Breast epithelium (tissue), 4 donors: Measurements from ENCODE around the gene PRDM10. TPM values are rescaled to one million over a fixed set of nuclear protein-coding genes. Genes with fewer than 3 reads are reported as not detected.
"Not testable (repeated sequence)": the region's sequence is repeated elsewhere in the genome, so short reads cannot be mapped to it uniquely, and the experiment has no call there.

Experiments
- DNase-seq, 2 donors: peaks; one replicate each; pipeline ENCODE4 v3.0.0-alpha.2; 2019; ENCODE audit warnings: low spot score in 2 of 2
- H3K27ac ChIP-seq, 2 donors: fragments of 200-600 bp; sonication (generic) in 1 of 2; one replicate each; pipeline ENCODE4 v1.5.1; 2016 to 2019; ENCODE audit warnings: mild to moderate bottlenecking in 1 of 2
- H3K27me3 ChIP-seq, 2 donors: fragments of 200-600 bp; sonication (generic) in 1 of 2; one replicate each; pipeline versions ENCODE4 v1.5.1 to v1.6.0; 2017 to 2019; ENCODE audit warnings: control low read depth in 1 of 2, mild to moderate bottlenecking in 1 of 2
- H3K36me3 ChIP-seq: fragments of 200-600 bp; one replicate; pipeline ENCODE4 v1.5.1; 2019
- H3K4me1 ChIP-seq, 2 donors: fragments of 200-600 bp; sonication (generic); one replicate each; pipeline ENCODE4 v1.5.1; 2016 to 2019; ENCODE audit warnings: control low read depth in 1 of 2
- H3K4me3 ChIP-seq, 3 donors: fragments of 200-600 bp; sonication (generic); 1 replicate in 2 of 3; 2 replicates in 1 of 3; pipeline ENCODE4 v1.5.1; 2016 to 2019; ENCODE audit warnings: mild to moderate bottlenecking in 3 of 3, moderate library complexity in 2 of 3
- H3K9me3 ChIP-seq, 2 donors: fragments of 200-600 bp; sonication (generic) in 1 of 2; one replicate each; pipeline ENCODE4 v1.5.1; 2016 to 2019; ENCODE audit warnings: control low read depth in 1 of 2
- POLR2A ChIP-seq: fragments of 450-650 bp; IDR thresholded peaks from one replicate; pipeline ENCODE4 v1.6.1; 2016; ENCODE audit warnings: antibody characterized with exemption, mild to moderate bottlenecking, moderate library complexity
- POLR2AphosphoS5 ChIP-seq, 3 donors: sonication (generic); formaldehyde crosslinking; IDR thresholded peaks; one replicate each; pipeline ENCODE4 v1.6.1; 2017; ENCODE audit warnings: antibody characterized with exemption in 3 of 3
- intact Hi-C: fragments of 100-400 bp; cut with DNase I; formaldehyde crosslinking; loops from one replicate; pipeline ENCODE4 v1.15.1; 2023; ENCODE audit warnings: low total_unique reads
- total RNA-seq, 3 donors: library from RNA; depleted of rRNA; stranded (reverse); fragments of >200 nt; gene quantifications; one replicate each; pipeline ENCODE4 v1.1.0, GENCODE V29; 2016
- TF ChIP-seq, protein P1 (sequence below), 3 donors: fragments of 450-650 bp; IDR thresholded peaks; one replicate each; pipeline ENCODE4 v1.5.1; 2016 to 2017; ENCODE audit warnings: antibody characterized with exemption in 3 of 3, mild to moderate bottlenecking in 3 of 3, moderate library complexity in 3 of 3

The PRDM10 gene
- total RNA-seq, 3 donors from 2014 or later = 4.5 to 15.2 (median 10.8) TPM

DNA sequence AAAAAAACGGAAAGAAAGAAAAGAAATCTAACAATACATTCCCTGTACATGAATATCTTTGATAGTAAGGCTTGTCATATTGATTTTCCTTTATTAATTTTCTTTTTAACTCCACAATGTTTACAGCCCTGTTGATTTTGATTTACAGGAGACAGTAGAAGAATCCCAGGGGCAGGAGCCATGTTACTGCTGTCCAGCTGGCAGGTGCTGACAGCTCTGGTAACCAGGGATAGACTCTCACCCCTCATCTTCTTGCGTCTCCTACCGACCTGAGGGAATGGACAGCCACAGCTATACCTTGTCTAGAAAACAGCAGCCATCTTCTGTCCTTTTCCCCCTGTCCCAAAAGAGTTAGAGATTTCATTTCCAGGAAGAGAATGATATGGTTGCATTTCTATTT is 37.4 kb downstream of the PRDM10 start:
- Histone ChIP-seq H3K4me3 (no peak overlapping the region), H3K4me1 (no peaks in the 10 kb centered on the region), H3K27ac (no peak overlapping the region), H3K36me3 (no peaks in the 10 kb centered on the region), H3K9me3 (no peaks in the 10 kb centered on the region), H3K27me3 (no peaks in the 10 kb centered on the region)
- TF ChIP-seq POLR2A = no peak
- TF ChIP-seq POLR2AphosphoS5 (IDR thresholded peaks at IDR 0.05) = no peak
- TF ChIP-seq, protein P1, sequence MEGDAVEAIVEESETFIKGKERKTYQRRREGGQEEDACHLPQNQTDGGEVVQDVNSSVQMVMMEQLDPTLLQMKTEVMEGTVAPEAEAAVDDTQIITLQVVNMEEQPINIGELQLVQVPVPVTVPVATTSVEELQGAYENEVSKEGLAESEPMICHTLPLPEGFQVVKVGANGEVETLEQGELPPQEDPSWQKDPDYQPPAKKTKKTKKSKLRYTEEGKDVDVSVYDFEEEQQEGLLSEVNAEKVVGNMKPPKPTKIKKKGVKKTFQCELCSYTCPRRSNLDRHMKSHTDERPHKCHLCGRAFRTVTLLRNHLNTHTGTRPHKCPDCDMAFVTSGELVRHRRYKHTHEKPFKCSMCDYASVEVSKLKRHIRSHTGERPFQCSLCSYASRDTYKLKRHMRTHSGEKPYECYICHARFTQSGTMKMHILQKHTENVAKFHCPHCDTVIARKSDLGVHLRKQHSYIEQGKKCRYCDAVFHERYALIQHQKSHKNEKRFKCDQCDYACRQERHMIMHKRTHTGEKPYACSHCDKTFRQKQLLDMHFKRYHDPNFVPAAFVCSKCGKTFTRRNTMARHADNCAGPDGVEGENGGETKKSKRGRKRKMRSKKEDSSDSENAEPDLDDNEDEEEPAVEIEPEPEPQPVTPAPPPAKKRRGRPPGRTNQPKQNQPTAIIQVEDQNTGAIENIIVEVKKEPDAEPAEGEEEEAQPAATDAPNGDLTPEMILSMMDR (IDR thresholded peaks at IDR 0.05) = no peak
- intact Hi-C loops = no loop called here
- DNase-seq = no peak

DNA sequence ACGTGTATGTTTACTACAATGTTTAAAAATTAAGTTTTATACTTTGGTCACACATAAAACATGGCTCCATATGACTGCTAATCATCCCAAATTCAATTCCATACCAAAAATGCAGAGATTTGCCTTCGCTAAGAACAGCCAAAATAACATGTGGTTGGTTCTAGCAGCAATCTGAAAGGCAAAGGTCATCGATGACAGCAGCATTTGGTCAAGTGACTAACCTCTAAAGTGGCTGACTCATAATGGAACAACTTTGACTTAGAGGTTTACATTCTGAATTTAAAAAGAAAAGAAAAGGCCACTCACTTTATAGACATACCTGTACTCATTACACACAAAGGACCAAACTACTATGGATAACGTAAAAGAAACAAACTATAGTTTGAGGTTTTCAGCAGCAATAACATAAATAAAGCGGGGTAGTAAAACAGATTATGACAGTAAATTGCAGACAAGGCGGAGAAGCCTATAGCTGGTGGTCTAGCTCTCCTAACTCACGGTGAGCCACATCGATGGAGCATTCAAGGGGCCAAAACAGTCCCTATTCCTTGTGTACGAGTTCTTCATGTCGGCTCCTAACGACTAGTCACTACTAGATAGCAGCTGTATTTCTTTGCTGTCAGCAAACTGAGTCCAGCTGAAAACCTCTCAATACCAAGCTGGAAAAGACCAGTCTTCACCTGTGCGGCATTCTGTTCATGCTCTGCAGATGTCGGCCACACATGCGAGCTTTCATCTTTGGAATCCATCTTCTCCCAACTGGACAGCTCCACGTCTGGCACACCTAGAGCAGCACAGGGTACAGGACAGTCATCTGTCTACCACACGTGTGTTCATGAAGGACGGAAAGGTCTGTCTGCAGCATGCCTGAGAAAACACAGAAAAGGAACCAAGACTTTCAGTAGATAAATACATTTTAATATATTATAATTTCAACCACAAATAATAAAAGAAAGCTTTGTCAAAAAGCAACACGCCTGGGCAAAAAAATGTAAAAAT is 42.1 kb downstream of the PRDM10 start:
- H3K4me1 ChIP-seq = no peaks in the 10 kb centered on the region

DNA sequence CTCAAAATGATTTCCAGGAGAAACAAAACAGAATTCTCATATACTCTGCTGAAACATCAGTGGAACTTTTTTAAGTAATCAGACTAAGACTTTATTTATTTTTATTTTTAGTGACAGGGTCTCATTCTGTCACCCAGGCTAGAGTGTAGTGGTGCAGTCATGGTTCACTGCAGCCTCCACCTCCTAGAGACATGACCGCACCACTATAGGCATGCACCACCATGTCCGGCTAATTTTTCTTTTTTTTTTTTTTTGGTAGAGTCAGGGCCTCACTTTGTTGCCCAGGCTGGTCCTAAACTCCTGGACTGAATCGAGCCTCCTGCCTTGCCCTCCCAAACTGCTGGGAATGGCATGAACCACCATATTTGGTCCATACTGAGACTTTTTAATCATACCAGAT is 42.9 kb downstream of the PRDM10 start:
- intact Hi-C loops = no loop called here
- Histone ChIP-seq H3K36me3 (no peaks in the 10 kb centered on the region), H3K27ac (no peak overlapping the region), H3K4me3 (no peak overlapping the region), H3K4me1 (no peaks in the 10 kb centered on the region), H3K9me3 (no peaks in the 10 kb centered on the region), H3K27me3 (no peaks in the 10 kb centered on the region)
- TF ChIP-seq POLR2AphosphoS5 (IDR thresholded peaks at IDR 0.05) (no peak), POLR2A (no peak)
- TF ChIP-seq, protein P1 (IDR thresholded peaks at IDR 0.05) = no peak
- no peak for DNase-seq

More for the DNA sequence above, 42.1 kb downstream of the PRDM10 start:
- intact Hi-C loops = no loop called here
- Histone ChIP-seq H3K9me3 (no peaks in the 10 kb centered on the region), H3K4me3 (no peak overlapping the region), H3K27ac (no peak overlapping the region), H3K27me3 (no peaks in the 10 kb centered on the region), H3K36me3 (no peaks in the 10 kb centered on the region)
- no peak for DNase-seq
- TF ChIP-seq POLR2AphosphoS5 (IDR thresholded peaks at IDR 0.05) (no peak), POLR2A (no peak)
- TF ChIP-seq, protein P1 (IDR thresholded peaks at IDR 0.05) = no peak

DNA sequence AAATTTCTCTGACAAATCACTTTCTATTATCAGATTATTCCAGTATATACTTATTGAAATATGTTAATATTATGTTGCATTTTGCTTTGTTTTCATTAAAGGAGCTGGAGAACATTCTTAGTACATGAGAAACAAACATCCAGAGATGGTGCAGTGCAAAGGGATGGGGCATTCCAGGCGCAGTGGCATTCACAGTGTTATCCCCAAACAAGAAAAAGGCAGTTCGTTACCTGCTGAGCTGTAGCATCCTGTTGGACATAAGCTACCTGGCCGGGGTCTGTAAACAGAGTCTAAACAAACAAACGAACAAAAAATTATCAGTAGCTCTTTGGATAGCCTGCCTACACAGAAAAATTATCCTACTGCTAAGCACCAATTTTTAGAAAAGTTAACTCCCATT is 47.4 kb downstream of the PRDM10 start:
- no peak overlapping the region for H3K27ac ChIP-seq
- no peak for DNase-seq
- H3K36me3 ChIP-seq = no peaks in the 10 kb centered on the region
- H3K9me3 ChIP-seq = no peaks in the 10 kb centered on the region
- no peaks in the 10 kb centered on the region for H3K27me3 ChIP-seq
- no peak overlapping the region for H3K4me3 ChIP-seq
- no peaks in the 10 kb centered on the region for H3K4me1 ChIP-seq
- intact Hi-C loops = no loop called here
- TF ChIP-seq, protein P1 (IDR thresholded peaks at IDR 0.05) = no peak
- TF ChIP-seq POLR2AphosphoS5 (IDR thresholded peaks at IDR 0.05) (no peak), POLR2A (no peak)

DNA sequence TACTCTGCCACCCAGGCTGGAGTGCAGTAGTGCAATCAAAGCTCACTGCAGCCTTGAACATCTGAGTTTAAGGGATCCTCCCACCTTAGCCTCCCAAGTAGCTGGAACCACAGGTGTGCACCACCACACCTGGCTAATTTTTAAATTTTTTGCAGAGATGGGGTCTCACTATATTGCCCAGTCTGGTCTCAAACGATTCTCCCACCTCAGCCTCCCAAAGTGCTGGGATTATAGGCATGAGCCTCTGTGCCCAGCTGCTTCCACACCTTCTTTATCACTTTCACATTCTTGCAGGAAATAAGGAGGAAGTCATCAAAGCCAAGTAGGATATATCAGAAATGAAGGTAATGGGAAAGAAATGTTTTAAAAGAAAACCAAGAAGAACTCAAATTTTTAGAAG is 47.9 kb downstream of the PRDM10 start:
- H3K4me3 ChIP-seq, H3K36me3 ChIP-seq, H3K27me3 ChIP-seq, H3K4me1 ChIP-seq, H3K9me3 ChIP-seq, DNase-seq, H3K27ac ChIP-seq, intact Hi-C loops: not testable (repeated sequence)
